ENCODE measurements around the gene TNS2.

DNA sequence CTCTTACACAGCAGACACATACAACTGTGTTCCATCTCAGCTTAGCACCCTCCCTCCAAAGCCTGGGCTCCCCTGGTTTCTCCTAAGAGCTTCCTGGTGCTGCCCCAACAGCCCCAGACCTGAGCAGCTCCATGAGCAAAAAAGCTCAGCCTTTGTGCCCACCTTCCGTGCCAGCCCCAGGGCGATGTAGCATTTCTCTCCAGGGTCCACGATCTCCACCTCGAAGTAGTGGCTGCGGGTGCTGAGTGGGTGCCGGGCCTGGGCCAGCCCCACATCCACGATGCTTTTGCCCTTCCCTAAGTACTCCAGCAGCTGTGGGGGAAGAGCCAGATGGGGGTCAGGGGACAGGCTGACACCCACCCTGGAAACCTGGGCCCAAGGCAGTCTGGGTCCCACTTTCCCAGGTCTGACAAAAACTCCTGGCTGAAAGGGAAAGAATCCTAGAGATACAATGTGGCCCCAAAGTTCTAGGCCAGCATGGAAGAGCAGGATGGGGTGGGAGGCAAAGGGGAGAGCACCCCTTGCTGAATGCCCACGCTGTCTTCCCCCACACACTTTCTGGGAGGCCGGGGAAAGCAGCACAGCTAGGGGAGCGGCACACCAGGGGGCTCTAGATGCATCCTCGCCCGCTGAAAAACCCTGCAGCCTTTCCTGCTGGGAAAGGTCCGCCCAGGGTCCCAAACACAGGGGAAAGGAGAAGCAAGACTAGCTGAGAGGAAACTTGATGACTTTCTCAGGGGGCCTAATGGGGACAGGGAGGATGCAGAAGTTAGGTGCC, 18.3 kb downstream of the TNS2 start:
- TF ChIP-seq, protein P1, sequence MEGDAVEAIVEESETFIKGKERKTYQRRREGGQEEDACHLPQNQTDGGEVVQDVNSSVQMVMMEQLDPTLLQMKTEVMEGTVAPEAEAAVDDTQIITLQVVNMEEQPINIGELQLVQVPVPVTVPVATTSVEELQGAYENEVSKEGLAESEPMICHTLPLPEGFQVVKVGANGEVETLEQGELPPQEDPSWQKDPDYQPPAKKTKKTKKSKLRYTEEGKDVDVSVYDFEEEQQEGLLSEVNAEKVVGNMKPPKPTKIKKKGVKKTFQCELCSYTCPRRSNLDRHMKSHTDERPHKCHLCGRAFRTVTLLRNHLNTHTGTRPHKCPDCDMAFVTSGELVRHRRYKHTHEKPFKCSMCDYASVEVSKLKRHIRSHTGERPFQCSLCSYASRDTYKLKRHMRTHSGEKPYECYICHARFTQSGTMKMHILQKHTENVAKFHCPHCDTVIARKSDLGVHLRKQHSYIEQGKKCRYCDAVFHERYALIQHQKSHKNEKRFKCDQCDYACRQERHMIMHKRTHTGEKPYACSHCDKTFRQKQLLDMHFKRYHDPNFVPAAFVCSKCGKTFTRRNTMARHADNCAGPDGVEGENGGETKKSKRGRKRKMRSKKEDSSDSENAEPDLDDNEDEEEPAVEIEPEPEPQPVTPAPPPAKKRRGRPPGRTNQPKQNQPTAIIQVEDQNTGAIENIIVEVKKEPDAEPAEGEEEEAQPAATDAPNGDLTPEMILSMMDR (conservative IDR thresholded peaks at IDR 0.05), result no peak
- TF ChIP-seq EZH2 (IDR thresholded peaks at IDR 0.05; ENCODE audit: low read depth), result no peak

All from PC-9 (cell line).